NT2/D1 (cell line): ENCODE results near the gene RETREG1.

ENCODE experiments used
- SUZ12 ChIP-seq: IDR thresholded peaks from 2 replicates; pipeline ENCODE4 v1.6.1; 2011; ENCODE audit not compliant: insufficient read length, insufficient read depth; ENCODE audit errors: extremely low read depth
- YY1 ChIP-seq: IDR thresholded peaks from 2 replicates; pipeline ENCODE4 v1.6.1; 2011; ENCODE audit not compliant: insufficient read length, insufficient read depth

- TF ChIP-seq SUZ12 (no peak), YY1 (no peak)
Measured at GRCh38 chr5:16570121-16570815, 46.5 kb downstream of the RETREG1 start.
